HEK293T (cell line): ENCODE results near the gene EML4.

Source experiments
- BHLHE40 ChIP-seq: fragments of 450-650 bp; IDR thresholded peaks from 2 replicates; pipeline ENCODE4 v1.6.1; 2016; ENCODE audit warnings: mild to moderate bottlenecking, moderate library complexity, borderline replicate concordance
- ELF4 ChIP-seq: fragments of 450-650 bp; IDR thresholded peaks from 2 replicates; pipeline ENCODE4 v1.6.1; 2017; ENCODE audit warnings: antibody characterized with exemption
- FOXA1 ChIP-seq: fragments of 450-650 bp; IDR thresholded peaks from 2 replicates; pipeline ENCODE4 v1.6.1; 2016; ENCODE audit warnings: mild to moderate bottlenecking
- FOXM1 ChIP-seq: fragments of 450-650 bp; IDR thresholded peaks from 2 replicates; pipeline ENCODE4 v1.6.1; 2017; ENCODE audit warnings: mild to moderate bottlenecking, borderline replicate concordance
- HDGF ChIP-seq: fragments of 450-650 bp; IDR thresholded peaks from 2 replicates; pipeline ENCODE4 v1.6.1; 2017; ENCODE audit warnings: antibody characterized with exemption, borderline replicate concordance
- SUZ12 ChIP-seq: fragments of 450-650 bp; IDR thresholded peaks from 2 replicates; pipeline ENCODE4 v1.6.1; 2016; ENCODE audit warnings: mild to moderate bottlenecking
- TARDBP ChIP-seq: fragments of 450-650 bp; IDR thresholded peaks from 2 replicates; pipeline ENCODE4 v1.6.1; 2016
- ZNF384 ChIP-seq: fragments of 450-650 bp; IDR thresholded peaks from 2 replicates; pipeline ENCODE4 v1.6.1; 2016

GRCh38 chr2:42268528-42269151 lies 99.5 kb downstream of the EML4 start:
- TF ChIP-seq FOXM1 (no peak), SUZ12 (no peak), ELF4 (no peak), ZNF384 (no peak), BHLHE40 (no peak), HDGF (no peak), TARDBP (no peak), FOXA1 (no peak)
